HepG2 (cell line): ENCODE data around the gene PACS2. TPM values are rescaled to one million over a fixed set of nuclear protein-coding genes. Genes with fewer than 3 reads are reported as not detected.

Source experiments
- ELF3 ChIP-seq: IDR thresholded peaks from 2 replicates; pipeline ENCODE4 v1.6.1; 2016; ENCODE audit warnings: missing genetic modification reagents, missing compliant biosample characterization
- MIER3 ChIP-seq: IDR thresholded peaks from 2 replicates; pipeline ENCODE4 v1.6.1; 2016; ENCODE audit warnings: missing compliant biosample characterization, borderline replicate concordance
- PCBP2 ChIP-seq: fragments of 200-400 bp; formaldehyde crosslinking; optimal IDR thresholded peaks from 2 replicates; pipeline ENCODE3; 2018; ENCODE audit warnings: low read length, low read depth; ENCODE audit not compliant: poor library complexity, severe bottlenecking
- PTBP1 ChIP-seq: fragments of 200-400 bp; formaldehyde crosslinking; IDR thresholded peaks from 2 replicates; pipeline ENCODE4 v1.6.1; 2018; ENCODE audit warnings: low read length, low read depth; ENCODE audit not compliant: poor library complexity, severe bottlenecking
- WIZ ChIP-seq: sonication (generic); formaldehyde crosslinking; IDR thresholded peaks from 2 replicates; pipeline ENCODE4 v1.5.1; 2020; ENCODE audit warnings: mild to moderate bottlenecking, missing genetic modification reagents
- ZNF10 ChIP-seq: sonication (generic); formaldehyde crosslinking; IDR thresholded peaks from 2 replicates; pipeline ENCODE4 v1.4.0; 2020; ENCODE audit warnings: mild to moderate bottlenecking, low read depth, missing genetic modification reagents, borderline replicate concordance
- ZNF44 ChIP-seq: sonication (generic); formaldehyde crosslinking; IDR thresholded peaks from 2 replicates; pipeline ENCODE4 v1.5.1; 2020; ENCODE audit warnings: mild to moderate bottlenecking, missing genetic modification reagents
- ZNF441 ChIP-seq: sonication (generic); formaldehyde crosslinking; IDR thresholded peaks from 2 replicates; pipeline ENCODE4 v1.7.0; 2021; ENCODE audit warnings: missing genetic modification reagents, borderline replicate concordance
- ZNF446 ChIP-seq: sonication (generic); formaldehyde crosslinking; IDR thresholded peaks from 2 replicates; pipeline ENCODE4 v1.5.0; 2020; ENCODE audit warnings: mild to moderate bottlenecking, missing genetic modification reagents
- ZNF451 ChIP-seq: sonication (generic); formaldehyde crosslinking; IDR thresholded peaks from 2 replicates; pipeline ENCODE4 v1.5.0; 2020; ENCODE audit warnings: mild to moderate bottlenecking, missing genetic modification reagents
- ZNF570 ChIP-seq: sonication (generic); formaldehyde crosslinking; IDR thresholded peaks from 2 replicates; pipeline ENCODE4 v1.4.0; 2020; ENCODE audit warnings: mild to moderate bottlenecking, missing genetic modification reagents, borderline replicate concordance
- ZNF766 ChIP-seq: sonication (generic); formaldehyde crosslinking; IDR thresholded peaks from 2 replicates; pipeline ENCODE4 v1.5.0; 2020; ENCODE audit warnings: missing genetic modification reagents, borderline replicate concordance
- ZNF768 ChIP-seq: sonication (generic); formaldehyde crosslinking; IDR thresholded peaks from 2 replicates; pipeline ENCODE4 v1.4.0; 2020; ENCODE audit warnings: missing genetic modification reagents
- ZNF773 ChIP-seq: sonication (generic); formaldehyde crosslinking; IDR thresholded peaks from 2 replicates; pipeline ENCODE4 v1.4.0; 2020; ENCODE audit warnings: missing genetic modification reagents, borderline replicate concordance
- polyA plus RNA-seq, 8 experiments: library from polyadenylated mRNA; depleted of rRNA in 3 of 8; stranded (reverse) in 7 of 8; unstranded in 1 of 8; fragments of >200 nt; fragmentation: Illumina TruSeq in 4 of 8; extraction: Trizol in 4 of 8; gene quantifications; 2 replicates each; pipeline versions ENCODE4 v1.2.1 to v1.2.3, GENCODE V29; 2011 to 2016; ENCODE audit warnings: low read depth in 4 of 8, missing spikeins in 1 of 8, mixed read lengths in 1 of 8; ENCODE audit not compliant: insufficient read depth in 1 of 8
- total RNA-seq, 5 experiments: library from RNA; depleted of rRNA; stranded (reverse); fragments of >200 nt; fragmentation: Illumina TruSeq; extraction: Trizol; gene quantifications; 2 replicates each; pipeline ENCODE4 v1.2.3, GENCODE V29; 2016; ENCODE audit warnings: low read depth in 1 of 5
- TF ChIP-seq, protein P1 (sequence below), 2 experiments: fragments of 450-650 bp in 1 of 2; sonication (generic) in 1 of 2; formaldehyde crosslinking; IDR thresholded peaks; 2 replicates each; pipeline versions ENCODE4 v1.5.0 to v1.8.0; 2020 to 2022; ENCODE audit warnings: mild to moderate bottlenecking in 1 of 2, missing genetic modification reagents in 1 of 2
- TF ChIP-seq, protein P2 (sequence below): sonication (generic); formaldehyde crosslinking; IDR thresholded peaks from 2 replicates; pipeline ENCODE4 v1.9.0; 2021; ENCODE audit warnings: missing genetic modification reagents, borderline replicate concordance
- TF ChIP-seq, protein P3 (sequence below): sonication (generic); formaldehyde crosslinking; IDR thresholded peaks from 2 replicates; pipeline ENCODE4 v1.8.0; 2022; ENCODE audit warnings: missing genetic modification reagents, mild to moderate bottlenecking, moderate library complexity, borderline replicate concordance
- TF ChIP-seq, protein P4 (sequence below): sonication (generic); formaldehyde crosslinking; IDR thresholded peaks from 2 replicates; pipeline ENCODE4 v1.4.0; 2020; ENCODE audit warnings: low read depth, missing genetic modification reagents

PACS2 gene
- total and polyA plus RNA-seq, 2 of the 13 experiments (the other 11 are each of a cell fraction or from before 2014, with no cell fraction given) = 23.6 to 27.6 TPM

DNA sequence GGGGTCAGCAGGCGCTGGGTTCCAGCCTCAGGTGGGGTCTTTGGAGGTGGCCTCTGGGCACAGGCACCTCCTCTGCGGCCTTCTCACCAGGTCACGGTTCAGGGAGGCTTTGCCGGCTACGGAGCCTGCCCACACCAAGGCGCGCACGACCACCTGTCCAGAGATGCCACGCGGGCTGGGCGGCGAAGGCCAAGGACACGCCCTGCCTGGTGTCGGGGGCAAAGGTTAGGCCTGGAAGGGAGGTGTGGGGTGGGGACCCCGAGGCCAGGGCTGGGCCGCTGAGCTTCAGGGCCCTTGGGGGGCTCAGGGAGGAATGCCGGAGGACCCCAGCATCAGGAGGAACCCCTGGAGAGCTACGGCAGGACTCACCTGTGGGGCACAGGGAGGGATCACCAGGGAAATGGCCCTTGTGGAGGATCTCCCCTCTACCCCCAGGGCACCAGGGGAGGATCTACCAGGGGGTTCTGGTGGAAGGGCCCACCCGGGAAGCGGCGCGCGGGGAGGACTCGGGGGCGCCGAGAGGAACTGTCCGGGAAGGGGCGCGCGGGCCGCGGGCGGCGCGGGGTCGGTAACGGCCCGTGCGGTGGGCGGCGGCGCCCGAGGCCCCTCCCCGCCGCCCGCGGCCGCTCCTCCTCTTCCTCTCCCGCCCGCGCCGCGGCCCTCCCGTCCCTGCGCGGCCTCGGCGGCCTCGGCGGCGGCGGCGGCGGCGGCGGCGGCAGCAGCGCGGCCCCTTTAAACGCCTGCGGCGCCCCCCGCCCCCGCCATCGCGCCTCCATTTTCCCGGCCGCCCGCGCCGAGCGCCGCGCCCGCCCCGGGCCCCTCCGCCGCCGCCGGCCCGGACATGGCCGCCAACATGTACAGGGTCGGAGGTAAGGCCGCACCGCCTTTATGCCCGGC, 104.9 kb downstream of the PACS2 start, which contains the start of gene MTA1 (continued):
- TF ChIP-seq, protein P1, sequence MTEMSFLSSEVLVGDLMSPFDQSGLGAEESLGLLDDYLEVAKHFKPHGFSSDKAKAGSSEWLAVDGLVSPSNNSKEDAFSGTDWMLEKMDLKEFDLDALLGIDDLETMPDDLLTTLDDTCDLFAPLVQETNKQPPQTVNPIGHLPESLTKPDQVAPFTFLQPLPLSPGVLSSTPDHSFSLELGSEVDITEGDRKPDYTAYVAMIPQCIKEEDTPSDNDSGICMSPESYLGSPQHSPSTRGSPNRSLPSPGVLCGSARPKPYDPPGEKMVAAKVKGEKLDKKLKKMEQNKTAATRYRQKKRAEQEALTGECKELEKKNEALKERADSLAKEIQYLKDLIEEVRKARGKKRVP (CRISPR knock-in tag; IDR thresholded peaks at IDR 0.05) = no peak
- peak; percentile 57; the same call in 1 of the 2 replicates for TF ChIP-seq ZNF773 (CRISPR knock-in tag)
- TF ChIP-seq WIZ (CRISPR knock-in tag) = no peak
- peak; percentile 78 for TF ChIP-seq ZNF451 (CRISPR knock-in tag)
- 0 out of 2 replicates have a peak, but pooled peaks have one; percentile 15 for TF ChIP-seq ZNF44
- no peak for TF ChIP-seq ZNF570
- no peak; the same call in 1 of the 2 replicates for TF ChIP-seq MIER3 (CRISPR knock-in tag)
- TF ChIP-seq, protein P2, sequence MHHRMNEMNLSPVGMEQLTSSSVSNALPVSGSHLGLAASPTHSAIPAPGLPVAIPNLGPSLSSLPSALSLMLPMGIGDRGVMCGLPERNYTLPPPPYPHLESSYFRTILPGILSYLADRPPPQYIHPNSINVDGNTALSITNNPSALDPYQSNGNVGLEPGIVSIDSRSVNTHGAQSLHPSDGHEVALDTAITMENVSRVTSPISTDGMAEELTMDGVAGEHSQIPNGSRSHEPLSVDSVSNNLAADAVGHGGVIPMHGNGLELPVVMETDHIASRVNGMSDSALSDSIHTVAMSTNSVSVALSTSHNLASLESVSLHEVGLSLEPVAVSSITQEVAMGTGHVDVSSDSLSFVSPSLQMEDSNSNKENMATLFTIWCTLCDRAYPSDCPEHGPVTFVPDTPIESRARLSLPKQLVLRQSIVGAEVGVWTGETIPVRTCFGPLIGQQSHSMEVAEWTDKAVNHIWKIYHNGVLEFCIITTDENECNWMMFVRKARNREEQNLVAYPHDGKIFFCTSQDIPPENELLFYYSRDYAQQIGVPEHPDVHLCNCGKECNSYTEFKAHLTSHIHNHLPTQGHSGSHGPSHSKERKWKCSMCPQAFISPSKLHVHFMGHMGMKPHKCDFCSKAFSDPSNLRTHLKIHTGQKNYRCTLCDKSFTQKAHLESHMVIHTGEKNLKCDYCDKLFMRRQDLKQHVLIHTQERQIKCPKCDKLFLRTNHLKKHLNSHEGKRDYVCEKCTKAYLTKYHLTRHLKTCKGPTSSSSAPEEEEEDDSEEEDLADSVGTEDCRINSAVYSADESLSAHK = no peak
- 0 out of 2 replicates have a peak, but pooled peaks have one; percentile 43 for TF ChIP-seq ZNF446 (CRISPR knock-in tag)
- TF ChIP-seq ZNF766 = no peak
- TF ChIP-seq, protein P3, sequence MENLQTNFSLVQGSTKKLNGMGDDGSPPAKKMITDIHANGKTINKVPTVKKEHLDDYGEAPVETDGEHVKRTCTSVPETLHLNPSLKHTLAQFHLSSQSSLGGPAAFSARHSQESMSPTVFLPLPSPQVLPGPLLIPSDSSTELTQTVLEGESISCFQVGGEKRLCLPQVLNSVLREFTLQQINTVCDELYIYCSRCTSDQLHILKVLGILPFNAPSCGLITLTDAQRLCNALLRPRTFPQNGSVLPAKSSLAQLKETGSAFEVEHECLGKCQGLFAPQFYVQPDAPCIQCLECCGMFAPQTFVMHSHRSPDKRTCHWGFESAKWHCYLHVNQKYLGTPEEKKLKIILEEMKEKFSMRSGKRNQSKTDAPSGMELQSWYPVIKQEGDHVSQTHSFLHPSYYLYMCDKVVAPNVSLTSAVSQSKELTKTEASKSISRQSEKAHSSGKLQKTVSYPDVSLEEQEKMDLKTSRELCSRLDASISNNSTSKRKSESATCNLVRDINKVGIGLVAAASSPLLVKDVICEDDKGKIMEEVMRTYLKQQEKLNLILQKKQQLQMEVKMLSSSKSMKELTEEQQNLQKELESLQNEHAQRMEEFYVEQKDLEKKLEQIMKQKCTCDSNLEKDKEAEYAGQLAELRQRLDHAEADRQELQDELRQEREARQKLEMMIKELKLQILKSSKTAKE (CRISPR knock-in tag) = peak; percentile 69; the same call in 1 of the 2 replicates
- TF ChIP-seq ZNF441 (CRISPR knock-in tag) = peak; percentile 35; the same call in 1 of the 2 replicates
- TF ChIP-seq ZNF768 (CRISPR knock-in tag) = peak; percentile 86
- no peak for TF ChIP-seq ZNF10
- TF ChIP-seq PTBP1 = peak; percentile 50
- TF ChIP-seq PCBP2 = no peak
- TF ChIP-seq, protein P4, sequence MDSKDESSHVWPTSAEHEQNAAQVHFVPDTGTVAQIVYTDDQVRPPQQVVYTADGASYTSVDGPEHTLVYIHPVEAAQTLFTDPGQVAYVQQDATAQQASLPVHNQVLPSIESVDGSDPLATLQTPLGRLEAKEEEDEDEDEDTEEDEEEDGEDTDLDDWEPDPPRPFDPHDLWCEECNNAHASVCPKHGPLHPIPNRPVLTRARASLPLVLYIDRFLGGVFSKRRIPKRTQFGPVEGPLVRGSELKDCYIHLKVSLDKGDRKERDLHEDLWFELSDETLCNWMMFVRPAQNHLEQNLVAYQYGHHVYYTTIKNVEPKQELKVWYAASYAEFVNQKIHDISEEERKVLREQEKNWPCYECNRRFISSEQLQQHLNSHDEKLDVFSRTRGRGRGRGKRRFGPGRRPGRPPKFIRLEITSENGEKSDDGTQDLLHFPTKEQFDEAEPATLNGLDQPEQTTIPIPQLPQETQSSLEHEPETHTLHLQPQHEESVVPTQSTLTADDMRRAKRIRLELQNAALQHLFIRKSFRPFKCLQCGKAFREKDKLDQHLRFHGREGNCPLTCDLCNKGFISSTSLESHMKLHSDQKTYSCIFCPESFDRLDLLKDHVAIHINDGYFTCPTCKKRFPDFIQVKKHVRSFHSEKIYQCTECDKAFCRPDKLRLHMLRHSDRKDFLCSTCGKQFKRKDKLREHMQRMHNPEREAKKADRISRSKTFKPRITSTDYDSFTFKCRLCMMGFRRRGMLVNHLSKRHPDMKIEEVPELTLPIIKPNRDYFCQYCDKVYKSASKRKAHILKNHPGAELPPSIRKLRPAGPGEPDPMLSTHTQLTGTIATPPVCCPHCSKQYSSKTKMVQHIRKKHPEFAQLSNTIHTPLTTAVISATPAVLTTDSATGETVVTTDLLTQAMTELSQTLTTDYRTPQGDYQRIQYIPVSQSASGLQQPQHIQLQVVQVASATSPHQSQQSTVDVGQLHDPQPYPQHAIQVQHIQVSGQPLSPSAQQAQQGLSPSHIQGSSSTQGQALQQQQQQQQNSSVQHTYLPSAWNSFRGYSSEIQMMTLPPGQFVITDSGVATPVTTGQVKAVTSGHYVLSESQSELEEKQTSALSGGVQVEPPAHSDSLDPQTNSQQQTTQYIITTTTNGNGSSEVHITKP = no peak
- no peak; the same call in 1 of the 2 replicates for TF ChIP-seq ELF3
